Stomach (tissue), 9 donors: Measurements from ENCODE around the gene CMYA5. TPM values are rescaled to one million over a fixed set of nuclear protein-coding genes. Genes with fewer than 3 reads are reported as not detected.

Experiments
- DNase-seq, 2 donors: peaks; one replicate each; pipeline versions ENCODE4 v3.0.0 to v3.0.0-alpha.2; 2013 to 2019
- H3K27ac ChIP-seq, 5 donors: fragments of 200-600 bp in 4 of 5; sonication (generic) in 4 of 5; one replicate each; pipeline ENCODE4 v1.5.1; 2013 to 2019; ENCODE audit warnings: mild to moderate bottlenecking in 1 of 5, moderate library complexity in 1 of 5
- H3K27me3 ChIP-seq, 3 donors: fragments of 200-600 bp; sonication (generic); one replicate each; pipeline ENCODE4 v1.5.1; 2017 to 2019; ENCODE audit warnings: mixed run types in 1 of 3
- H3K36me3 ChIP-seq, 4 donors: fragments of 200-600 bp; sonication (generic); 1 replicate in 3 of 4; 2 replicates in 1 of 4; pipeline ENCODE4 v1.5.1; 2016 to 2019
- H3K4me1 ChIP-seq, 4 donors: fragments of 200-600 bp; sonication (generic); one replicate each; pipeline ENCODE4 v1.5.1; 2016 to 2019
- H3K4me3 ChIP-seq, 4 donors: fragments of 200-600 bp; sonication (generic) in 3 of 4; one replicate each; pipeline ENCODE4 v1.5.1; 2016 to 2019; ENCODE audit warnings: mild to moderate bottlenecking in 1 of 4
- H3K9me3 ChIP-seq, 4 donors: fragments of 200-600 bp; sonication (generic); one replicate each; pipeline ENCODE4 v1.5.1; 2016 to 2019
- CTCF ChIP-seq, 7 experiments: fragments of 450-650 bp in 4 of 7; fragments of 200-600 bp in 3 of 7; sonication (generic) in 3 of 7; IDR thresholded peaks; one replicate each; pipeline ENCODE4 v1.5.1; 2016 to 2019; ENCODE audit warnings: antibody characterized with exemption in 7 of 7, control low read depth in 2 of 7, mild to moderate bottlenecking in 1 of 7
- EP300 ChIP-seq: sonication (generic); formaldehyde crosslinking; IDR thresholded peaks from one replicate; pipeline ENCODE4 v1.6.1; 2017; ENCODE audit warnings: antibody characterized with exemption
- POLR2A ChIP-seq, 4 donors: fragments of 450-650 bp; IDR thresholded peaks; one replicate each; pipeline ENCODE4 v1.6.1; 2016; ENCODE audit warnings: antibody characterized with exemption in 4 of 4, control low read depth in 2 of 4, mild to moderate bottlenecking in 1 of 4, moderate library complexity in 1 of 4
- POLR2AphosphoS5 ChIP-seq, 3 donors: sonication (generic); formaldehyde crosslinking; IDR thresholded peaks; one replicate each; pipeline ENCODE4 v1.6.1; 2016; ENCODE audit warnings: antibody characterized with exemption in 3 of 3
- WGBS, 5 donors: extraction: QIAGEN DNeasy Blood & Tissue Kit in 3 of 5; methylation state at CpG; one replicate each; pipeline versions ENCODE4 v1.1.5 to v1.1.7; 2013 to 2018; 5-methylcytosine and 5-hydroxymethylcytosine counted together
- intact Hi-C: fragments of 100-400 bp; cut with DNase I; formaldehyde crosslinking; loops from one replicate; pipeline ENCODE4 v1.15.1; 2023; ENCODE audit warnings: low total_unique reads
- polyA plus RNA-seq, 3 donors: library from polyadenylated mRNA; stranded (reverse); fragments of 200-250 nt; gene quantifications; one replicate each; pipeline ENCODE4 v1.2.3, GENCODE V29; 2013
- total RNA-seq, 5 donors: library from RNA; depleted of rRNA; stranded (reverse); fragments of >200 nt; gene quantifications; one replicate each; pipeline versions ENCODE4 v1.1.0 to v1.2.3, GENCODE V29; 2014 to 2016
- donor health status: healthy with polysubstance abuse.
- donor health status: Bipolar disorder and iron deficiency.
- donor health status: healthy.

CMYA5 gene
- total and polyA plus RNA-seq, 8 donors = under 0.01 to 13.8 (median 3.4) TPM

DNA sequence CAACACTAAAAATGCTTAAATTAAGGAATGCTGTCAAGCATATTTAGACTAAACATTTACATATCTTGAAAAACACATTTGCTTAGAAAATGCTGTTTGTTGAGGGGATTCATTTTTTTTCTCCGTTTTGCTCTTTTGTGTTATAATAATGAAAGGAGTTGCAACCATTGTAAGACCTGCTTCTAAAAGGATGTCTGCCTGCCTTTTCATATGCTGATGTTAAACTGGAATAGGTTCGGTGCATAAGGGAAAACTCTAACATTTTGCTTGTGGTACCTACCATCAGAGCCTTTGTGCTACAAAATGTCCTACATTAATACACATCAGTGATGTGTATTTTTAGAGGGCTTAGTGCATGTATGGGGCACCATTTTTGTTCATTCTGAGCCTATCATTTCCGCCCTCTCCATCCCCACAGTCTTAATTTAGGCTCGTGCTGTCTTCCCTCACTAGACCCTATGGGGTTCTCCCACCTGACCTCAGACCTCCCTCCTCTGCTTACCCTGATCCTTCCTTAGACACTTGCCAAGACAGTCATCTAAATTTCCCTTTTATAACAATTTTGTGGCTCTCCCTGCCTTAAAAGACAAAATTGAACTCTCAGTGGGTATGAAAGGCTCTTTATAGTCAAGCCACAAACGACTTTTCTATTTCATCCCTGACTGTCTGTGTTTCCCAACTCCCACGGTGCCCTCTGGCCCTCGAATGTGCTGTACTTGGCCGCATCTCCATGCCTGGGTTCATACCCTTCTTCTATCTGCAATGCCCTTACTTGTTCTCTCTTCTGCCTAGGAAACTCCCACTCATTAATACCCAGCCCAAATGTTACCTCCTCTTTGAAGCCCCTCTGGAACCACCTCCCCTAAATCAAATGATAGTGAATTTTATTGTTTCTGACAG lies 61.2 kb downstream of the CMYA5 start:
- Histone ChIP-seq H3K9me3 (no peaks in the 10 kb centered on the region), H3K27me3 (no peaks in the 10 kb centered on the region), H3K27ac (no peak overlapping the region), H3K36me3 (peaks cover 0 to 2% (median 0%) of the 10 kb centered on the region in 4 donors), H3K4me3 (no peak overlapping the region), H3K4me1 (no peaks in the 10 kb centered on the region)
- TF ChIP-seq POLR2A (IDR thresholded peaks at IDR 0.05) = no peak
- TF ChIP-seq EP300 = no peak
- TF ChIP-seq CTCF (IDR thresholded peaks at IDR 0.05) = no peak
- no peak for TF ChIP-seq POLR2AphosphoS5 (IDR thresholded peaks at IDR 0.05)
- WGBS, 5 donors = 74 to 78% (median 76%) methylated on average over 8 of the region's 8 CpGs
- DNase-seq = no peak
- intact Hi-C loops = no loop called here

DNA sequence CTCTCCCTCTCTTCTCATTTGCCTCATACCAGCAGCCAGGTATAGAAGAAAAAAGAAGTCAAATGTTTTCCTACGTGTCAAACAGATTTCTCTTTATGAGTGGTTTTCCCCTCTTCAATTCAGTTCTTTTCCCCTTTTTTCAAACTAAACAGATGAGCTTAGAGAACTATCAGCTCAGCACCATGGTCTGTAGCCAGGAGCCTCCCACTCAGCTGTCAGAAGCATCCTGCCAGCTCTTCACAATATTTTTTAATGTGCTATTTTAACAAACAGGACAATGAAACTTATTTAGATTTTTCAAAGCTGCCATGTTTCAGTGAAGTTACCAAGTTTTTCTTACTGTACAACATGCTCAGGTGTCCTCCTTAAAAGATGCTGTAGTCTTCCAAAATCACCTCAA lies 63.5 kb downstream of the CMYA5 start:
- 39 to 82% (median 72%) methylated on average over 1 of the region's 1 CpG for WGBS, 5 donors
- intact Hi-C loops = no loop called here
- H3K9me3 ChIP-seq = no peaks in the 10 kb centered on the region

GRCh38 chr5:79753877-79754645 lies 64.4 kb downstream of the CMYA5 start:
- no peaks in the 10 kb centered on the region for H3K27me3 ChIP-seq
- no peaks in the 10 kb centered on the region for H3K9me3 ChIP-seq
- no peak overlapping the region for H3K27ac ChIP-seq
- WGBS, 5 donors = 76 to 81% (median 78%) methylated on average over 8 of the region's 8 CpGs
- intact Hi-C loops = no loop called here
- no peaks in the 10 kb centered on the region for H3K4me1 ChIP-seq
- TF ChIP-seq POLR2AphosphoS5 (IDR thresholded peaks at IDR 0.05) (no peak), EP300 (no peak), CTCF (IDR thresholded peaks at IDR 0.05) (no peak), POLR2A (IDR thresholded peaks at IDR 0.05) (no peak)
- H3K36me3 ChIP-seq = no peaks in the 10 kb centered on the region
- no peak overlapping the region for H3K4me3 ChIP-seq
- no peak for DNase-seq

More for the DNA sequence above, 63.5 kb downstream of the CMYA5 start:
- Histone ChIP-seq H3K4me3 (no peak overlapping the region), H3K4me1 (no peaks in the 10 kb centered on the region), H3K36me3 (no peaks in the 10 kb centered on the region), H3K27me3 (no peaks in the 10 kb centered on the region), H3K27ac (no peak overlapping the region)
- DNase-seq = no peak
- TF ChIP-seq EP300 (no peak), CTCF (IDR thresholded peaks at IDR 0.05) (no peak), POLR2A (IDR thresholded peaks at IDR 0.05) (no peak), POLR2AphosphoS5 (IDR thresholded peaks at IDR 0.05) (no peak)

GRCh38 chr5:79754865-79755555 lies 65.4 kb downstream of the CMYA5 start:
- no peak overlapping the region for H3K27ac ChIP-seq
- H3K4me1 ChIP-seq = no peaks in the 10 kb centered on the region
- H3K4me3 ChIP-seq = no peak overlapping the region
- intact Hi-C loops = no loop called here
- H3K36me3 ChIP-seq = no peaks in the 10 kb centered on the region
- WGBS, 5 donors = 79 to 86% (median 81%) methylated on average over 7 of the region's 7 CpGs
- no peaks in the 10 kb centered on the region for H3K27me3 ChIP-seq
- TF ChIP-seq EP300 (no peak), POLR2A (IDR thresholded peaks at IDR 0.05) (no peak), POLR2AphosphoS5 (IDR thresholded peaks at IDR 0.05) (no peak), CTCF (IDR thresholded peaks at IDR 0.05) (no peak)
- no peak for DNase-seq
- H3K9me3 ChIP-seq = no peaks in the 10 kb centered on the region
